DND-41 (cell line): ENCODE measurements around the gene SPINK9.

Source experiments
- EZH2 ChIP-seq: IDR thresholded peaks from 3 replicates; pipeline ENCODE4 v1.6.1; 2012; ENCODE audit warnings: borderline replicate concordance, low read depth, mild to moderate bottlenecking, moderate library complexity, low read length, inconsistent platforms; ENCODE audit not compliant: severe bottlenecking
- TF ChIP-seq, protein P1 (sequence below): IDR thresholded peaks from 2 replicates; pipeline ENCODE4 v1.5.1; 2012; ENCODE audit warnings: borderline replicate concordance, low read length, moderate library complexity, mild to moderate bottlenecking; ENCODE audit not compliant: poor library complexity, severe bottlenecking; ENCODE audit errors: extremely low read depth

DNA sequence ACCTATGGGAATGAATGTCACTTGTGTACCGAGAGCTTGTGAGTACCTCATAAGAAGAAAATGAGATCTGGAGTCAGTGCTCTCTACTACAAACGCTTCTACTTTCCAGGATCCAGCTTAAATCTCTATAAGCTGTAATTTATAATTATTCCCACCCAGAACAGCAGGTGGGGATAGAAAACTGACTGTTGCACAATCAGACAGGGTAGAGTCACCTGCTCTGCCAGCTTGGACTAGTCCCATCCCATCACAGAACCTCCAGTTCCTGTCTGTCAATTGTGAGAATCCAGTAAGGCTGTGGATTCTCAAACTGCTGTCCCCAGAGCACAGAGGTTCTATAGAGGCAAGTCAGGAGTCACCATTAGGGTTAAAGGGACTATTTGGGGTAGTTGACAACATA, 21.2 kb upstream of the SPINK9 start:
- TF ChIP-seq, protein P1, sequence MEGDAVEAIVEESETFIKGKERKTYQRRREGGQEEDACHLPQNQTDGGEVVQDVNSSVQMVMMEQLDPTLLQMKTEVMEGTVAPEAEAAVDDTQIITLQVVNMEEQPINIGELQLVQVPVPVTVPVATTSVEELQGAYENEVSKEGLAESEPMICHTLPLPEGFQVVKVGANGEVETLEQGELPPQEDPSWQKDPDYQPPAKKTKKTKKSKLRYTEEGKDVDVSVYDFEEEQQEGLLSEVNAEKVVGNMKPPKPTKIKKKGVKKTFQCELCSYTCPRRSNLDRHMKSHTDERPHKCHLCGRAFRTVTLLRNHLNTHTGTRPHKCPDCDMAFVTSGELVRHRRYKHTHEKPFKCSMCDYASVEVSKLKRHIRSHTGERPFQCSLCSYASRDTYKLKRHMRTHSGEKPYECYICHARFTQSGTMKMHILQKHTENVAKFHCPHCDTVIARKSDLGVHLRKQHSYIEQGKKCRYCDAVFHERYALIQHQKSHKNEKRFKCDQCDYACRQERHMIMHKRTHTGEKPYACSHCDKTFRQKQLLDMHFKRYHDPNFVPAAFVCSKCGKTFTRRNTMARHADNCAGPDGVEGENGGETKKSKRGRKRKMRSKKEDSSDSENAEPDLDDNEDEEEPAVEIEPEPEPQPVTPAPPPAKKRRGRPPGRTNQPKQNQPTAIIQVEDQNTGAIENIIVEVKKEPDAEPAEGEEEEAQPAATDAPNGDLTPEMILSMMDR: no peak
- no peak for TF ChIP-seq EZH2
